HepG2 (cell line): Measurements from ENCODE around the gene YPEL3. TPM values are rescaled to one million over a fixed set of nuclear protein-coding genes. Genes with fewer than 3 reads are reported as not detected.
A peak's percentile ranks its signal among the peaks of the same experiment; 100 is the strongest.

Experiments used
- ARHGAP35 ChIP-seq: sonication (generic); formaldehyde crosslinking; IDR thresholded peaks from 2 replicates; pipeline ENCODE4 v1.9.0; 2022; ENCODE audit warnings: mild to moderate bottlenecking, inconsistent platforms, moderate library complexity, missing genetic modification reagents, borderline replicate concordance
- ATF7-NPFF ChIP-seq: sonication (generic); formaldehyde crosslinking; IDR thresholded peaks from 2 replicates; pipeline ENCODE4 v1.8.1; 2023; ENCODE audit warnings: mild to moderate bottlenecking, low read depth, missing genetic modification reagents, moderate library complexity
- CHCHD3 ChIP-seq: sonication (generic); formaldehyde crosslinking; IDR thresholded peaks from 2 replicates; pipeline ENCODE4 v1.8.0; 2022; ENCODE audit warnings: mild to moderate bottlenecking, missing genetic modification reagents, moderate library complexity
- GATAD2A ChIP-seq: IDR thresholded peaks from 2 replicates; pipeline ENCODE4 v1.6.1; 2016
- HNRNPLL ChIP-seq: fragments of 200-400 bp; formaldehyde crosslinking; IDR thresholded peaks from 2 replicates; pipeline ENCODE4 v1.6.1; 2017; ENCODE audit warnings: mild to moderate bottlenecking, low read depth, low read length; ENCODE audit not compliant: poor library complexity, severe bottlenecking
- RERE ChIP-seq: IDR thresholded peaks from 2 replicates; pipeline ENCODE4 v1.6.1; 2016; ENCODE audit warnings: low read depth, missing genetic modification reagents, missing compliant biosample characterization
- SMARCE1 ChIP-seq: fragments of 450-650 bp; IDR thresholded peaks from 2 replicates; pipeline ENCODE4 v1.6.1; 2017; ENCODE audit warnings: borderline replicate concordance
- SNAPC4 ChIP-seq: sonication (generic); formaldehyde crosslinking; IDR thresholded peaks from 2 replicates; pipeline ENCODE4 v1.4.0; 2020; ENCODE audit warnings: mild to moderate bottlenecking, missing genetic modification reagents
- SP2 ChIP-seq: sonication (generic); formaldehyde crosslinking; IDR thresholded peaks from 2 replicates; pipeline ENCODE4 v1.5.1; 2020; ENCODE audit warnings: mild to moderate bottlenecking, missing genetic modification reagents
- ZBTB33 ChIP-seq: sonication (generic); formaldehyde crosslinking; IDR thresholded peaks from 2 replicates; pipeline ENCODE4 v1.4.0; 2020; ENCODE audit warnings: missing genetic modification reagents
- ZNF101 ChIP-seq: sonication (generic); formaldehyde crosslinking; IDR thresholded peaks from 2 replicates; pipeline ENCODE4 v1.4.0; 2020; ENCODE audit warnings: mild to moderate bottlenecking, low read depth, missing genetic modification reagents, borderline replicate concordance
- ZNF274 ChIP-seq: sonication (generic); formaldehyde crosslinking; IDR thresholded peaks from 2 replicates; pipeline ENCODE4 v1.5.1; 2020; ENCODE audit warnings: mild to moderate bottlenecking, missing genetic modification reagents
- ZNF484 ChIP-seq: sonication (generic); formaldehyde crosslinking; IDR thresholded peaks from 2 replicates; pipeline ENCODE4 v1.5.1; 2020; ENCODE audit warnings: mild to moderate bottlenecking, low read depth, missing genetic modification reagents, borderline replicate concordance
- polyA plus RNA-seq, 8 experiments: library from polyadenylated mRNA; depleted of rRNA in 3 of 8; stranded (reverse) in 7 of 8; unstranded in 1 of 8; fragments of >200 nt; fragmentation: Illumina TruSeq in 4 of 8; extraction: Trizol in 4 of 8; gene quantifications; 2 replicates each; pipeline versions ENCODE4 v1.2.1 to v1.2.3, GENCODE V29; 2011 to 2016; ENCODE audit warnings: low read depth in 4 of 8, missing spikeins in 1 of 8, mixed read lengths in 1 of 8; ENCODE audit not compliant: insufficient read depth in 1 of 8
- total RNA-seq, 5 experiments: library from RNA; depleted of rRNA; stranded (reverse); fragments of >200 nt; fragmentation: Illumina TruSeq; extraction: Trizol; gene quantifications; 2 replicates each; pipeline ENCODE4 v1.2.3, GENCODE V29; 2016; ENCODE audit warnings: low read depth in 1 of 5

Gene YPEL3
- total and polyA plus RNA-seq, 2 of the 13 experiments (the other 11 are each of a cell fraction or from before 2014, with no cell fraction given): 5.4 to 47.0 TPM

- TF ChIP-seq GATAD2A (CRISPR knock-in tag) (peak; percentile 58), ZNF274 (CRISPR knock-in tag) (0 out of 2 replicates have a peak, but pooled peaks have one; percentile 85), ZNF101 (CRISPR knock-in tag) (peak; percentile 12), CHCHD3 (CRISPR knock-in tag) (peak; percentile 83; the same call in 1 of the 2 replicates), RERE (CRISPR knock-in tag) (no peak), SP2 (CRISPR knock-in tag) (no peak), ZNF484 (0 out of 2 replicates have a peak, but pooled peaks have one; percentile 16), ARHGAP35 (0 out of 2 replicates have a peak, but pooled peaks have one; percentile 86), ZBTB33 (CRISPR knock-in tag) (peak; percentile 22; the same call in 1 of the 2 replicates), SNAPC4 (CRISPR knock-in tag) (peak; percentile 69; the same call in 1 of the 2 replicates), ATF7-NPFF (CRISPR knock-in tag) (no peak; the same call in 1 of the 2 replicates), SMARCE1 (no peak), HNRNPLL (peak; percentile 54)
Measured at GRCh38 chr16:30063893-30064728, 31.9 kb downstream of the YPEL3 start (continued).
